ENCODE data around the gene CNIH3.
"Not testable (repeated sequence)": the region's sequence is repeated elsewhere in the genome, so short reads cannot be mapped to it uniquely, and the experiment has no call there.

CNIH3 gene
- total RNA-seq: 1.3 to 2.7 (median 1.5) reads per million in 4 donors

GRCh38 chr1:224615861-224616755, at the start of gene CNIH3:
Gene CNIH3 (plus strand): TSS chr1:224616317. CDS start chr1:224617175, 858 bp downstream.
- peak in 3 of 5 donors; percentile 17 to 28 (median 21) for DNase-seq

GRCh38 chr1:224566492-224566891, 49.6 kb upstream of the CNIH3 start:
- not testable (repeated sequence) for DNase-seq

- DNase-seq: no peak
These were observed 46.8 kb upstream of the CNIH3 start for GRCh38 chr1:224569276-224569675.

GRCh38 chr1:224571975-224572374, 44.1 kb upstream of the CNIH3 start:
- not testable (repeated sequence) for DNase-seq

GRCh38 chr1:224579526-224579925, 36.6 kb upstream of the CNIH3 start:
- DNase-seq: no peak

- DNase-seq: no peak
These were observed 36.1 kb upstream of the CNIH3 start for GRCh38 chr1:224580006-224580405.

- no peak for DNase-seq
These were observed 34.1 kb upstream of the CNIH3 start for GRCh38 chr1:224582041-224582440.

- DNase-seq: no peak
These were observed 32.3 kb upstream of the CNIH3 start for GRCh38 chr1:224583774-224584173.

- DNase-seq: no peak
These were observed 31.1 kb upstream of the CNIH3 start for GRCh38 chr1:224585051-224585450.

- DNase-seq: no peak
These were observed 29.1 kb upstream of the CNIH3 start for GRCh38 chr1:224587051-224587450.

- DNase-seq: no peak
These were observed 27.6 kb upstream of the CNIH3 start for GRCh38 chr1:224588515-224588914.

- DNase-seq: no peak
These were observed 27.1 kb upstream of the CNIH3 start for GRCh38 chr1:224589006-224589405.

- no peak for DNase-seq
These were observed 24.8 kb upstream of the CNIH3 start for GRCh38 chr1:224591326-224591725.

GRCh38 chr1:224592636-224593582, 23.2 kb upstream of the CNIH3 start:
- no peak for DNase-seq

GRCh38 chr1:224594360-224594759, 21.8 kb upstream of the CNIH3 start:
- no peak for DNase-seq

GRCh38 chr1:224594851-224595250, 21.3 kb upstream of the CNIH3 start:
- no peak for DNase-seq

- no peak for DNase-seq
These were observed 10.5 kb upstream of the CNIH3 start for GRCh38 chr1:224605482-224606181.

GRCh38 chr1:224607188-224608148, 8.6 kb upstream of the CNIH3 start:
- DNase-seq: no peak

- no peak for DNase-seq
These were observed 6.8 kb upstream of the CNIH3 start for GRCh38 chr1:224609333-224609732.

- DNase-seq: no peak
These were observed 3.9 kb upstream of the CNIH3 start for GRCh38 chr1:224612246-224612645.

- no peak for DNase-seq
These were observed 2.6 kb upstream of the CNIH3 start for GRCh38 chr1:224613486-224613885.
